HTERT RPE-1 (cell line): ENCODE measurements around the gene FDPS.
"Not testable (repeated sequence)": the region's sequence is repeated elsewhere in the genome, so short reads cannot be mapped to it uniquely, and the experiment has no call there.

Source experiments
- in situ Hi-C: fragments of 300-500 bp; cut with MboI; formaldehyde crosslinking; loops from 4 replicates; pipeline ENCODE4 v1.14.3; 2020; ENCODE audit warnings: low sequenced_read_pairs

Gene FDPS

GRCh38 chr1:155285063-155285462 lies 23.6 kb upstream of the FDPS start:
- in situ Hi-C loops: no loop called here

GRCh38 chr1:155285631-155286044 lies 23.0 kb upstream of the FDPS start:
- in situ Hi-C loops: no loop called here

- in situ Hi-C loops: no loop called here
These were observed 22.1 kb upstream of the FDPS start for GRCh38 chr1:155286544-155286943.

GRCh38 chr1:155287987-155288543 lies 20.6 kb upstream of the FDPS start:
- in situ Hi-C loops: no loop called here

- in situ Hi-C loops: not testable (repeated sequence)
These were observed 17.7 kb upstream of the FDPS start for GRCh38 chr1:155291006-155291405.

GRCh38 chr1:155293086-155293749 lies 15.4 kb upstream of the FDPS start:
- in situ Hi-C loops: no loop called here

GRCh38 chr1:155294520-155295182 lies 14.0 kb upstream of the FDPS start:
- in situ Hi-C loops: no loop called here

- in situ Hi-C loops: no loop called here
These were observed 13.3 kb upstream of the FDPS start for GRCh38 chr1:155295183-155295941.

GRCh38 chr1:155295942-155296267 lies 12.8 kb upstream of the FDPS start:
- in situ Hi-C loops: no loop called here

GRCh38 chr1:155296661-155297060 lies 12.0 kb upstream of the FDPS start:
- in situ Hi-C loops: no loop called here

GRCh38 chr1:155297384-155297783 lies 11.3 kb upstream of the FDPS start:
- in situ Hi-C loops: no loop called here

- in situ Hi-C loops: no loop called here
These were observed 8.6 kb upstream of the FDPS start for GRCh38 chr1:155300024-155300423.

GRCh38 chr1:155300553-155301329 lies 7.9 kb upstream of the FDPS start:
- in situ Hi-C loops: no loop called here

GRCh38 chr1:155301342-155301841 lies 7.3 kb upstream of the FDPS start, which contains the start of gene PKLR:
Gene PKLR (minus strand): TSS chr1:155301438. CDS start chr1:155301395, 43 bp downstream.
- in situ Hi-C loops: no loop called here

GRCh38 chr1:155304558-155305063 lies 4.1 kb upstream of the FDPS start:
- in situ Hi-C loops: no loop called here

GRCh38 chr1:155305881-155306391 lies 2.7 kb upstream of the FDPS start:
- in situ Hi-C loops: no loop called here

GRCh38 chr1:155307247-155307740 lies 1.4 kb upstream of the FDPS start:
- in situ Hi-C loops: no loop called here

- in situ Hi-C loops: no loop called here
These were observed 856 bp downstream of the FDPS start for GRCh38 chr1:155309423-155310021.

GRCh38 chr1:155313261-155313660 lies 4.6 kb downstream of the FDPS start:
- in situ Hi-C loops: no loop called here

- in situ Hi-C loops: no loop called here
These were observed 8.3 kb downstream of the FDPS start for GRCh38 chr1:155316922-155317321.
